ENCODE results near the gene GDF7. TPM values are rescaled to one million over a fixed set of nuclear protein-coding genes. Genes with fewer than 3 reads are reported as not detected.

The GDF7 gene
- polyA plus RNA-seq, 1 of the 3 experiments (the other 2 are of a cell fraction), result 0.02 TPM

GRCh38 chr2:20635675-20636584 lies 31.0 kb upstream of the GDF7 start (continued):
- no peak for TF ChIP-seq MEF2A (IDR thresholded peaks at IDR 0.05; ENCODE audit: borderline replicate concordance, low read depth)
- peak; percentile 98 for TF ChIP-seq CTCF (IDR thresholded peaks at IDR 0.05)
- no peak for TF ChIP-seq ZBTB33 (IDR thresholded peaks at IDR 0.05; ENCODE audit: borderline replicate concordance, low read depth)
- TF ChIP-seq MAX (IDR thresholded peaks at IDR 0.05; ENCODE audit: low read depth), result 0 out of 2 replicates have a peak, but pooled peaks have one; percentile 38
- TF ChIP-seq JUND (IDR thresholded peaks at IDR 0.05), result no peak

- CTCF ChIA-PET, result interaction anchor here (1.0 to 10.9 kb wide), 9 partner anchors 9 to 259 kb away, joined by 3 to 156 read pairs (median 37); partner anchors contain the start of genes HS1BP3 and RHOB
- H4K20me1 ChIP-seq (ENCODE audit: insufficient read depth), result peaks cover 8% of the 10 kb centered on the region
Observed at GRCh38 chr2:20637147-20637546, 29.8 kb upstream of the GDF7 start.

More at GRCh38 chr2:20637147-20637546, 29.8 kb upstream of the GDF7 start:
- Histone ChIP-seq H3F3A (replicated peaks; ENCODE audit: insufficient read depth) (no peaks in the 10 kb centered on the region), H3K4me2 (no peak overlapping the region), H3K27ac (ENCODE audit: low read depth in 2 of 2, low read length in 1 of 2) (no peak overlapping the region), H3K36me3 (replicated peaks in 1 of 2; ENCODE audit: control insufficient read depth in 1 of 2, insufficient read depth in 2 of 2, low read length in 1 of 2) (peaks cover 0 to 9% of the 10 kb centered on the region in 2 experiments), H3K27me3 (ENCODE audit: insufficient read depth) (no peaks in the 10 kb centered on the region), H2AFZ (ENCODE audit: low read depth) (no peak overlapping the region), H3K9me3 (no peaks in the 10 kb centered on the region), H3K4me1 (ENCODE audit: control insufficient read depth in 1 of 2, insufficient read depth in 2 of 2, low read depth in 1 of 2, low read length in 1 of 2) (peaks cover 27 to 33% of the 10 kb centered on the region in 2 experiments), H3K4me3 (ENCODE audit: low read depth in 2 of 2, low read length in 1 of 2) (no peak overlapping the region), H3K9me2 (no peaks in the 10 kb centered on the region), H3K79me2 (ENCODE audit: insufficient read depth) (no peaks in the 10 kb centered on the region), H3K9ac (no peak overlapping the region)
- TF ChIP-seq CTCF (IDR thresholded peaks at IDR 0.05), result no peak
- no peak for TF ChIP-seq GABPA (IDR thresholded peaks at IDR 0.05; ENCODE audit: low read depth)
- DNase-seq, result no peak
- POLR2A ChIA-PET, result no interaction called here
- 81% methylated on average over 11 of the region's 13 CpGs for WGBS (ENCODE audit: low lambda C conversion rate)
